Activated CD8-positive, alpha-beta memory T cell treated with anti-CD3 and anti-CD28 coated beads, Interleukin-2, amount 50 U/mL, for 4 hours (primary cell): ENCODE results near the gene CFAP70.
A peak's percentile ranks its signal among the peaks of the same experiment; 100 is the strongest.
"Not testable (repeated sequence)": the region's sequence is repeated elsewhere in the genome, so short reads cannot be mapped to it uniquely, and the experiment has no call there.

Source experiments
- DNase-seq: peaks from one replicate; pipeline ENCODE4 v3.0.0-alpha.2; 2020

CFAP70 gene

GRCh38 chr10:73338801-73339368, 19.8 kb downstream of the CFAP70 start:
- DNase-seq: no peak

- DNase-seq: no peak
Measured at GRCh38 chr10:73333202-73333601, 25.5 kb downstream of the CFAP70 start.

GRCh38 chr10:73332379-73332778, 26.3 kb downstream of the CFAP70 start:
- no peak for DNase-seq

- DNase-seq: not testable (repeated sequence)
Measured at GRCh38 chr10:73328523-73328922, 30.1 kb downstream of the CFAP70 start.

- not testable (repeated sequence) for DNase-seq
Measured at GRCh38 chr10:73325290-73325689, 33.4 kb downstream of the CFAP70 start.

- not testable (repeated sequence) for DNase-seq
Measured at GRCh38 chr10:73323582-73323981, 35.1 kb downstream of the CFAP70 start.

GRCh38 chr10:73310475-73310874, 48.2 kb downstream of the CFAP70 start:
- no peak for DNase-seq

- no peak for DNase-seq
Measured at GRCh38 chr10:73307203-73307800, 51.4 kb downstream of the CFAP70 start.

- DNase-seq: no peak
Measured at GRCh38 chr10:73306171-73306708, 52.4 kb downstream of the CFAP70 start.

GRCh38 chr10:73296946-73297345, 61.7 kb downstream of the CFAP70 start:
- no peak for DNase-seq

GRCh38 chr10:73293461-73293860, 65.2 kb downstream of the CFAP70 start:
- DNase-seq: no peak

- DNase-seq: no peak
Measured at GRCh38 chr10:73289958-73290357, 68.7 kb downstream of the CFAP70 start.

- DNase-seq: no peak
Measured at GRCh38 chr10:73287441-73287840, 71.2 kb downstream of the CFAP70 start.

- no peak for DNase-seq
Measured at GRCh38 chr10:73281097-73281496, 77.6 kb downstream of the CFAP70 start.

GRCh38 chr10:73264423-73264822, 94.2 kb downstream of the CFAP70 start:
- DNase-seq: no peak

GRCh38 chr10:73263693-73264347, 94.8 kb downstream of the CFAP70 start:
- no peak for DNase-seq

- no peak for DNase-seq
Measured at GRCh38 chr10:73262880-73263555, 95.6 kb downstream of the CFAP70 start.

GRCh38 chr10:73262105-73262730, 96.4 kb downstream of the CFAP70 start:
- no peak for DNase-seq

GRCh38 chr10:73261362-73261995, 97.2 kb downstream of the CFAP70 start:
- no peak for DNase-seq

- not testable (repeated sequence) for DNase-seq
Measured at GRCh38 chr10:73258612-73259011, 100.1 kb downstream of the CFAP70 start.

GRCh38 chr10:73253225-73253555, 105.5 kb downstream of the CFAP70 start:
- DNase-seq: no peak

- peak; percentile 88 for DNase-seq
Measured at GRCh38 chr10:73252445-73253224, 106.0 kb downstream of the CFAP70 start, which contains the start of gene MRPS16. Gene MRPS16 (minus strand): TSS chr10:73252644. CDS start chr10:73252482, 162 bp downstream.
